Measurements from ENCODE around the gene NMNAT1. TPM values are rescaled to one million over a fixed set of nuclear protein-coding genes. Genes with fewer than 3 reads are reported as not detected.
"Not testable (repeated sequence)": the region's sequence is repeated elsewhere in the genome, so short reads cannot be mapped to it uniquely, and the experiment has no call there.

The NMNAT1 gene
- total RNA-seq, 2 experiments from 2014 or later, result 7.7 to 9.6 TPM

GRCh38 chr1:9910423-9911178 is 32.7 kb upstream of the NMNAT1 start:
- H3K4me3 Mint-ChIP-seq, result peak overlapping the region; percentile 96
- no peaks in the 10 kb centered on the region for H3K36me3 Mint-ChIP-seq (ENCODE audit: low read depth)
- ChIA-PET CTCF (interaction anchor here (1.1 to 1.2 kb wide), 2 partner anchors 36 to 40 kb away, joined by 3 to 5 read pairs; no protein-coding TSS in a partner anchor), POLR2A (interaction anchor here (0.7 to 1.0 kb wide), 3 partner anchors 12 to 151 kb away, joined by 3 to 4 read pairs (median 3); no protein-coding TSS in a partner anchor)
- peak; percentile 94 for ATAC-seq
- H3K4me1 Mint-ChIP-seq (ENCODE audit: low read depth), result peaks cover 25% of the 10 kb centered on the region
- intact Hi-C loops (cut with micrococcal nuclease), result no loop called here
- peak; percentile 100 for DNase-seq
- H3K27ac Mint-ChIP-seq, result peak overlapping the region; percentile 98
- H3K27me3 Mint-ChIP-seq, result no peaks in the 10 kb centered on the region
- TF ChIP-seq, protein P1, sequence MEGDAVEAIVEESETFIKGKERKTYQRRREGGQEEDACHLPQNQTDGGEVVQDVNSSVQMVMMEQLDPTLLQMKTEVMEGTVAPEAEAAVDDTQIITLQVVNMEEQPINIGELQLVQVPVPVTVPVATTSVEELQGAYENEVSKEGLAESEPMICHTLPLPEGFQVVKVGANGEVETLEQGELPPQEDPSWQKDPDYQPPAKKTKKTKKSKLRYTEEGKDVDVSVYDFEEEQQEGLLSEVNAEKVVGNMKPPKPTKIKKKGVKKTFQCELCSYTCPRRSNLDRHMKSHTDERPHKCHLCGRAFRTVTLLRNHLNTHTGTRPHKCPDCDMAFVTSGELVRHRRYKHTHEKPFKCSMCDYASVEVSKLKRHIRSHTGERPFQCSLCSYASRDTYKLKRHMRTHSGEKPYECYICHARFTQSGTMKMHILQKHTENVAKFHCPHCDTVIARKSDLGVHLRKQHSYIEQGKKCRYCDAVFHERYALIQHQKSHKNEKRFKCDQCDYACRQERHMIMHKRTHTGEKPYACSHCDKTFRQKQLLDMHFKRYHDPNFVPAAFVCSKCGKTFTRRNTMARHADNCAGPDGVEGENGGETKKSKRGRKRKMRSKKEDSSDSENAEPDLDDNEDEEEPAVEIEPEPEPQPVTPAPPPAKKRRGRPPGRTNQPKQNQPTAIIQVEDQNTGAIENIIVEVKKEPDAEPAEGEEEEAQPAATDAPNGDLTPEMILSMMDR (IDR thresholded peaks at IDR 0.05), result no peak
- no peaks in the 10 kb centered on the region for H3K9me3 Mint-ChIP-seq

DNA sequence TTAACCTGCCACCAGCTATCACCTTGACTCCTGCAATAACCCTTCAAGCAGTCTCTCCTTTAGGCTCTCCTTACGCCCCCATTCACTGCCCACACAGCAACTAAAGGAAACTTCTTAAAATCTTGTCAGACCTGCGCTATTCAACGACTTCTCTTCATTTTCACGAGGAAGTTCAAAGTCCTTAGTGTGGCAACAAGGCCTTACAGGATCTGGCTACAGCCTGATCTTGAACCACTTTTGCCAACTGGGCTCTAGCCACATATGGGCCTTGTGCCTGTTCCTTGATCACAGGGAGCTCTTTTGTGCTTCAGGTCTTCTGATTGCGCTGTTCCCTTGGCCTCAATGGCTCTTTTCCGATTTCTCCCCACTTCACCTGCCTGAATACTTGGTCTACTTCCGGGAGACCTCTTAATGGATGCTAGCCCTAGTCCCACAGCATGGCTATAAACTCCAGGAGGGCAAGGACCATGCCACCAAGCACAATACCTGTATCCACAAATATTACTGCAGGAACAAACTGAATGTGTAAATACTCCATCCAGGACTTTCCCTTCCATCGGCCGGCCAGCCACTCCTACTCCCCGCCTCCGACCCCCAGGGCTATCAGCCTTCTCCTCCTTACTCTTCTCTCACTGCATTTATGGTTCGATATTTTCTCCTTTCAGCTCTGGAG is 30.9 kb upstream of the NMNAT1 start:
- peak overlapping the region; percentile 7 for H3K4me3 Mint-ChIP-seq
- H3K27me3 Mint-ChIP-seq, result no peaks in the 10 kb centered on the region
- intact Hi-C loops (cut with micrococcal nuclease), result no loop called here
- H3K4me1 Mint-ChIP-seq (ENCODE audit: low read depth), result peaks cover 25% of the 10 kb centered on the region
- DNase-seq (no peak), ATAC-seq (no peak)
- TF ChIP-seq, protein P1 (IDR thresholded peaks at IDR 0.05), result no peak
- CTCF ChIA-PET, result interaction anchor here (1.6 kb wide), 1 partner anchor 35 kb away, joined by 3 read pairs; no protein-coding TSS in a partner anchor
- H3K27ac Mint-ChIP-seq, result peak overlapping the region; percentile 4
- H3K9me3 Mint-ChIP-seq, result no peaks in the 10 kb centered on the region
- POLR2A ChIA-PET, result no interaction called here
- H3K36me3 Mint-ChIP-seq (ENCODE audit: low read depth), result no peaks in the 10 kb centered on the region

- no peak overlapping the region for H3K4me3 Mint-ChIP-seq
- H3K27ac Mint-ChIP-seq, result no peak overlapping the region
- no peaks in the 10 kb centered on the region for H3K9me3 Mint-ChIP-seq
- TF ChIP-seq, protein P1 (IDR thresholded peaks at IDR 0.05), result no peak
- no peaks in the 10 kb centered on the region for H3K27me3 Mint-ChIP-seq
- ATAC-seq (no peak), DNase-seq (no peak)
- CTCF ChIA-PET, result interaction anchor here (0.9 to 1.4 kb wide), 6 partner anchors 11 to 51 kb away, joined by 3 to 7 read pairs (median 4); no protein-coding TSS in a partner anchor
- POLR2A ChIA-PET, result interaction anchor here (0.8 kb wide), 1 partner anchor 12 kb away, joined by 3 read pairs; no protein-coding TSS in a partner anchor
- intact Hi-C loops (cut with micrococcal nuclease), result no loop called here
- no peaks in the 10 kb centered on the region for H3K36me3 Mint-ChIP-seq (ENCODE audit: low read depth)
- peaks cover 10% of the 10 kb centered on the region for H3K4me1 Mint-ChIP-seq (ENCODE audit: low read depth)
Observed at GRCh38 chr1:9914610-9914937, 28.7 kb upstream of the NMNAT1 start.

DNA sequence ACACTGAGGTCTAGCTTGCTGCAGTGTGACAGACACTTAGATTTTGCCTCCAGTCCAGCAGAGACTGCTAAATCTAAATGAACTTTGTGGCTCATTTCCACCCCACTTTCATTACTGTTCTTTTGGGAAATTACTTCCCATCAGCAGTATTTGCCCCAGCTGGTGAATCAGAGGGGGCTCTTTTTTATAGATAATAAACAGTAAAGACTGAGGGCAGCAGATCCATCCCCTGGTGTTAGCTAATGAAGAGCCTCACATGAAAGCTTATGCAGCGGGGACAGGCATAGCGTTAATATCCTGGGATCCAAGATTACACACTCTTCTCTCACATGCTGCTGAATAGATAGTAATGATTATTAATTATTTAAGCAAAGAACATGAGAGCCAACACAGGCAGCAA is 26.8 kb upstream of the NMNAT1 start:
- Mint-ChIP-seq H3K4me1 (ENCODE audit: low read depth) (peaks cover 4% of the 10 kb centered on the region), H3K36me3 (ENCODE audit: low read depth) (no peaks in the 10 kb centered on the region), H3K27ac (no peak overlapping the region), H3K9me3 (no peaks in the 10 kb centered on the region), H3K4me3 (no peak overlapping the region), H3K27me3 (no peaks in the 10 kb centered on the region)
- TF ChIP-seq, protein P1 (IDR thresholded peaks at IDR 0.05), result no peak
- intact Hi-C loops (cut with micrococcal nuclease), result no loop called here
- ChIA-PET POLR2A (interaction anchor here (0.6 to 1.2 kb wide), 2 partner anchors 17 to 27 kb away, joined by 3 to 6 read pairs; partner anchors contain the start of genes LZIC and NMNAT1), CTCF (interaction anchor here (0.6 to 1.8 kb wide), 4 partner anchors 13 to 144 kb away, joined by 3 to 5 read pairs (median 3); no protein-coding TSS in a partner anchor)
- DNase-seq (no peak), ATAC-seq (no peak)

GRCh38 chr1:9917495-9917894 is 25.8 kb upstream of the NMNAT1 start:
- intact Hi-C loops (cut with micrococcal nuclease); H3K9me3 Mint-ChIP-seq; H3K27ac Mint-ChIP-seq; H3K36me3 Mint-ChIP-seq (ENCODE audit: low read depth); DNase-seq; H3K4me1 Mint-ChIP-seq (ENCODE audit: low read depth); H3K27me3 Mint-ChIP-seq; H3K4me3 Mint-ChIP-seq; ATAC-seq: not testable (repeated sequence)
- POLR2A ChIA-PET, result interaction anchor here (1.0 to 1.2 kb wide), 2 partner anchors 9 to 27 kb away, joined by 3 read pairs; no protein-coding TSS in a partner anchor
- CTCF ChIA-PET, result interaction anchor here (0.7 to 1.4 kb wide), 3 partner anchors 17 to 43 kb away, joined by 3 to 4 read pairs (median 4); no protein-coding TSS in a partner anchor
